GM12874 (cell line): ENCODE measurements around the gene ZNF618.

Source experiments
- CTCF ChIP-seq: IDR thresholded peaks from 2 replicates; pipeline ENCODE4 v1.5.1; 2011; ENCODE audit warnings: low read depth, mild to moderate bottlenecking, control low read depth, low read length, moderate library complexity; ENCODE audit not compliant: insufficient read depth

ZNF618 gene

GRCh38 chr9:114080195-114080772 is 204.2 kb downstream of the ZNF618 start:
- TF ChIP-seq CTCF = no peak

- TF ChIP-seq CTCF = no peak
Observed at GRCh38 chr9:114080773-114081440, 204.8 kb downstream of the ZNF618 start.

GRCh38 chr9:114081441-114082016 is 205.4 kb downstream of the ZNF618 start:
- TF ChIP-seq CTCF = no peak

GRCh38 chr9:114082017-114082762 is 206.1 kb downstream of the ZNF618 start:
- peak; percentile 90 for TF ChIP-seq CTCF

- TF ChIP-seq CTCF = no peak
Observed at GRCh38 chr9:114083666-114084065, 207.6 kb downstream of the ZNF618 start.

- no peak for TF ChIP-seq CTCF
Observed at GRCh38 chr9:114084282-114085073, 208.4 kb downstream of the ZNF618 start.

GRCh38 chr9:114085387-114085789 is 209.3 kb downstream of the ZNF618 start:
- TF ChIP-seq CTCF = no peak
